ENCODE measurements around the gene NACC2. TPM values are rescaled to one million over a fixed set of nuclear protein-coding genes. Genes with fewer than 3 reads are reported as not detected.

The NACC2 gene
- total RNA-seq, 1 experiment from 2014 or later: 22.0 TPM

- H3K9me3 ChIP-seq: no peaks in the 10 kb centered on the region
- TF ChIP-seq CTCF (IDR thresholded peaks at IDR 0.05; ENCODE audit: insufficient read depth in 1 of 2, low read depth in 1 of 2, low read length in 1 of 2, severe bottlenecking in 1 of 2, unreplicated experiment in 1 of 2): no peak
- Mint-ChIP-seq H3K27ac (ENCODE audit: unreplicated experiment) (no peak overlapping the region), H3K9me3 (ENCODE audit: unreplicated experiment) (no peaks in the 10 kb centered on the region), H3K36me3 (ENCODE audit: insufficient read depth, unreplicated experiment) (peaks cover 7% of the 10 kb centered on the region), H3K27me3 (ENCODE audit: insufficient read depth, unreplicated experiment) (no peaks in the 10 kb centered on the region), H3K4me1 (ENCODE audit: low read depth, unreplicated experiment) (no peaks in the 10 kb centered on the region), H3K4me3 (ENCODE audit: unreplicated experiment) (no peak overlapping the region)
- no peaks in the 10 kb centered on the region for H3K36me3 ChIP-seq (ENCODE audit: control insufficient read depth, insufficient read depth, low read length)
- no peak overlapping the region for H3K4me3 ChIP-seq (ENCODE audit: low read depth, low read length)
- ChIA-PET CTCF (no interaction called here), POLR2A (no interaction called here)
- no peaks in the 10 kb centered on the region for H3K27me3 ChIP-seq (replicated peaks; ENCODE audit: control insufficient read depth, insufficient read depth, low read length)
- H3K4me1 ChIP-seq: no peaks in the 10 kb centered on the region
- no TSS peak for BruUV-seq (replicated peaks)
- intact Hi-C loops (cut with micrococcal nuclease; ENCODE audit: unreplicated experiment): no loop called here
- no peak for DNase-seq
Observed at GRCh38 chr9:136024286-136024685, 70.8 kb downstream of the NACC2 start.

GRCh38 chr9:136023410-136024225, 71.5 kb downstream of the NACC2 start:
- CTCF ChIA-PET: no interaction called here
- Mint-ChIP-seq H3K27ac (ENCODE audit: unreplicated experiment) (no peak overlapping the region), H3K4me1 (ENCODE audit: low read depth, unreplicated experiment) (no peaks in the 10 kb centered on the region), H3K4me3 (ENCODE audit: unreplicated experiment) (no peak overlapping the region), H3K27me3 (ENCODE audit: insufficient read depth, unreplicated experiment) (no peaks in the 10 kb centered on the region), H3K36me3 (ENCODE audit: insufficient read depth, unreplicated experiment) (peaks cover 7% of the 10 kb centered on the region), H3K9me3 (ENCODE audit: unreplicated experiment) (no peaks in the 10 kb centered on the region)
- intact Hi-C loops (cut with micrococcal nuclease; ENCODE audit: unreplicated experiment): no loop called here
- H3K4me1 ChIP-seq: no peaks in the 10 kb centered on the region
- POLR2A ChIA-PET: no interaction called here
- H3K36me3 ChIP-seq (ENCODE audit: control insufficient read depth, insufficient read depth, low read length): no peaks in the 10 kb centered on the region
- DNase-seq: no peak
- no peak overlapping the region for H3K4me3 ChIP-seq (ENCODE audit: low read depth, low read length)
- no peaks in the 10 kb centered on the region for H3K27me3 ChIP-seq (replicated peaks; ENCODE audit: control insufficient read depth, insufficient read depth, low read length)
- H3K9me3 ChIP-seq: no peaks in the 10 kb centered on the region
- no TSS peak for BruUV-seq (replicated peaks)
- TF ChIP-seq CTCF (IDR thresholded peaks at IDR 0.05; ENCODE audit: insufficient read depth in 1 of 2, low read depth in 1 of 2, low read length in 1 of 2, severe bottlenecking in 1 of 2, unreplicated experiment in 1 of 2): no peak

GRCh38 chr9:136022731-136023409, 72.2 kb downstream of the NACC2 start:
- Histone ChIP-seq H3K4me1 (no peaks in the 10 kb centered on the region), H3K36me3 (ENCODE audit: control insufficient read depth, insufficient read depth, low read length) (no peaks in the 10 kb centered on the region), H3K9me3 (no peaks in the 10 kb centered on the region), H3K27me3 (replicated peaks; ENCODE audit: control insufficient read depth, insufficient read depth, low read length) (no peaks in the 10 kb centered on the region), H3K4me3 (ENCODE audit: low read depth, low read length) (no peak overlapping the region)
- no peaks in the 10 kb centered on the region for H3K9me3 Mint-ChIP-seq (ENCODE audit: unreplicated experiment)
- peaks cover 7% of the 10 kb centered on the region for H3K36me3 Mint-ChIP-seq (ENCODE audit: insufficient read depth, unreplicated experiment)
- no peaks in the 10 kb centered on the region for H3K27me3 Mint-ChIP-seq (ENCODE audit: insufficient read depth, unreplicated experiment)
- TF ChIP-seq CTCF (IDR thresholded peaks at IDR 0.05; ENCODE audit: insufficient read depth in 1 of 2, low read depth in 1 of 2, low read length in 1 of 2, severe bottlenecking in 1 of 2, unreplicated experiment in 1 of 2): no peak
- intact Hi-C loops (cut with micrococcal nuclease; ENCODE audit: unreplicated experiment): no loop called here
- CTCF ChIA-PET: no interaction called here
- H3K27ac Mint-ChIP-seq (ENCODE audit: unreplicated experiment): no peak overlapping the region
- no peak overlapping the region for H3K4me3 Mint-ChIP-seq (ENCODE audit: unreplicated experiment)
- POLR2A ChIA-PET: no interaction called here
- DNase-seq: no peak
- no peaks in the 10 kb centered on the region for H3K4me1 Mint-ChIP-seq (ENCODE audit: low read depth, unreplicated experiment)
- no TSS peak for BruUV-seq (replicated peaks)

Measured in Caco-2 (cell line).